Spleen (tissue), 11 donors: Measurements from ENCODE around the gene CUX1. TPM values are rescaled to one million over a fixed set of nuclear protein-coding genes. Genes with fewer than 3 reads are reported as not detected.
A peak's percentile ranks its signal among the peaks of the same experiment; 100 is the strongest.
"Not testable (repeated sequence)": the region's sequence is repeated elsewhere in the genome, so short reads cannot be mapped to it uniquely, and the experiment has no call there.

Experiments
- DNase-seq: peaks from one replicate; pipeline ENCODE4 v3.0.0-alpha.2; 2020
- H3K27ac ChIP-seq, 8 donors: fragments of 200-600 bp; sonication (generic) in 7 of 8; 1 replicate in 4 of 8; 2 replicates in 4 of 8; pipeline versions ENCODE4 v1.5.0 to v1.8.0; 2016 to 2021; ENCODE audit warnings: inconsistent platforms in 4 of 8, mild to moderate bottlenecking in 4 of 8, moderate library complexity in 1 of 8
- H3K27me3 ChIP-seq, 7 donors: fragments of 200-600 bp; sonication (generic) in 6 of 7; replicated peaks in 1 of 7; 1 replicate in 4 of 7; 2 replicates in 3 of 7; pipeline versions ENCODE4 v1.5.0 to v1.8.0; 2016 to 2021; ENCODE audit warnings: inconsistent platforms in 3 of 7, mild to moderate bottlenecking in 1 of 7
- H3K36me3 ChIP-seq, 6 donors: fragments of 200-600 bp; sonication (generic) in 5 of 6; 1 replicate in 4 of 6; 2 replicates in 2 of 6; pipeline versions ENCODE4 v1.5.0 to v1.8.0; 2016 to 2021; ENCODE audit warnings: inconsistent platforms in 2 of 6
- H3K4me1 ChIP-seq, 6 donors: fragments of 200-600 bp; sonication (generic) in 5 of 6; 1 replicate in 3 of 6; 2 replicates in 3 of 6; pipeline versions ENCODE4 v1.5.0 to v1.8.0; 2016 to 2021; ENCODE audit warnings: inconsistent platforms in 3 of 6
- H3K4me3 ChIP-seq, 8 donors: fragments of 200-600 bp; sonication (generic) in 7 of 8; 1 replicate in 4 of 8; 2 replicates in 4 of 8; pipeline versions ENCODE4 v1.5.0 to v1.8.0; 2016 to 2021; ENCODE audit warnings: inconsistent platforms in 4 of 8, mild to moderate bottlenecking in 4 of 8, moderate library complexity in 2 of 8
- H3K9me3 ChIP-seq, 8 donors: fragments of 200-600 bp; sonication (generic) in 7 of 8; 1 replicate in 4 of 8; 2 replicates in 4 of 8; pipeline versions ENCODE4 v1.5.0 to v1.8.0; 2016 to 2021; ENCODE audit warnings: inconsistent platforms in 4 of 8
- POLR2A ChIP-seq, 3 donors: fragments of 450-650 bp; IDR thresholded peaks; one replicate each; pipeline ENCODE4 v1.5.1; 2017; ENCODE audit warnings: antibody characterized with exemption in 3 of 3, mild to moderate bottlenecking in 1 of 3
- POLR2AphosphoS5 ChIP-seq, 3 donors: sonication (generic); formaldehyde crosslinking; IDR thresholded peaks; one replicate each; pipeline ENCODE4 v1.5.1; 2017; ENCODE audit warnings: antibody characterized with exemption in 3 of 3
- WGBS, 5 donors: extraction: QIAGEN DNeasy Blood & Tissue Kit in 3 of 5; methylation state at CpG; one replicate each; pipeline versions ENCODE4 v1.1.5 to v1.1.7; 2013 to 2018; 5-methylcytosine and 5-hydroxymethylcytosine counted together
- intact Hi-C: fragments of 100-400 bp; cut with DNase I; formaldehyde crosslinking; loops from one replicate; pipeline ENCODE4 v1.15.0; 2023; ENCODE audit warnings: low total_unique reads
- polyA plus RNA-seq, 3 donors: library from polyadenylated mRNA; stranded (reverse); fragments of 200-250 nt; gene quantifications; one replicate each; pipeline ENCODE4 v1.2.1, GENCODE V29; 2013
- total RNA-seq, 7 donors: library from RNA; depleted of rRNA in 3 of 7; stranded (reverse); fragments of >200 nt in 3 of 7; fragmentation: NEBNext Ultra II Directional in 4 of 7; extraction: Animal tissue kit (Norgen Biotek cat#: 25700) in 4 of 7; gene quantifications; one replicate each; pipeline versions ENCODE4 v1.1.0 to v1.2.1, GENCODE V29; 2016 to 2021
- TF ChIP-seq, protein P1 (sequence below), 11 experiments: fragments of 200-600 bp in 7 of 11; fragments of 450-650 bp in 4 of 11; sonication (generic) in 4 of 11; IDR thresholded peaks in 8 of 11; conservative IDR thresholded peaks in 3 of 11; 1 replicate in 7 of 11; 2 replicates in 4 of 11; pipeline versions ENCODE4 v1.4.0 to v1.8.0; 2016 to 2021; ENCODE audit warnings: antibody characterized with exemption in 11 of 11, inconsistent platforms in 4 of 11, mild to moderate bottlenecking in 1 of 11
- donor health status: healthy with polysubstance abuse.
- donor health status: DM: no; HTN: no; CAD: no; lungs with moderate emphysema.
- donor health status: DM: no; HTN: no; CAD: no.
- donor health status: Bipolar disorder and iron deficiency.
- donor health status: healthy.
- donor health status: DM: no; HTN: no; CAD: no.
- donor health status: DM: yes; HTN: yes; CAD: no.

CUX1 gene
- total and polyA plus RNA-seq, 10 donors = 9.1 to 95.8 (median 61.9) TPM

GRCh38 chr7:101924171-101924570 is 106.7 kb downstream of the CUX1 start:
- peaks cover 0 to 13% (median 4%) of the 10 kb centered on the region in 6 donors for H3K4me1 ChIP-seq
- H3K4me3 ChIP-seq = no peak overlapping the region
- DNase-seq = peak; percentile 17
- H3K27me3 ChIP-seq = no peaks in the 10 kb centered on the region
- no peak overlapping the region for H3K27ac ChIP-seq
- intact Hi-C loops = no loop called here
- no peak for TF ChIP-seq POLR2A (IDR thresholded peaks at IDR 0.05)
- TF ChIP-seq, protein P1, sequence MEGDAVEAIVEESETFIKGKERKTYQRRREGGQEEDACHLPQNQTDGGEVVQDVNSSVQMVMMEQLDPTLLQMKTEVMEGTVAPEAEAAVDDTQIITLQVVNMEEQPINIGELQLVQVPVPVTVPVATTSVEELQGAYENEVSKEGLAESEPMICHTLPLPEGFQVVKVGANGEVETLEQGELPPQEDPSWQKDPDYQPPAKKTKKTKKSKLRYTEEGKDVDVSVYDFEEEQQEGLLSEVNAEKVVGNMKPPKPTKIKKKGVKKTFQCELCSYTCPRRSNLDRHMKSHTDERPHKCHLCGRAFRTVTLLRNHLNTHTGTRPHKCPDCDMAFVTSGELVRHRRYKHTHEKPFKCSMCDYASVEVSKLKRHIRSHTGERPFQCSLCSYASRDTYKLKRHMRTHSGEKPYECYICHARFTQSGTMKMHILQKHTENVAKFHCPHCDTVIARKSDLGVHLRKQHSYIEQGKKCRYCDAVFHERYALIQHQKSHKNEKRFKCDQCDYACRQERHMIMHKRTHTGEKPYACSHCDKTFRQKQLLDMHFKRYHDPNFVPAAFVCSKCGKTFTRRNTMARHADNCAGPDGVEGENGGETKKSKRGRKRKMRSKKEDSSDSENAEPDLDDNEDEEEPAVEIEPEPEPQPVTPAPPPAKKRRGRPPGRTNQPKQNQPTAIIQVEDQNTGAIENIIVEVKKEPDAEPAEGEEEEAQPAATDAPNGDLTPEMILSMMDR (IDR thresholded peaks at IDR 0.05 in 8 of 11, conservative IDR thresholded peaks at IDR 0.05 in 3 of 11) = no peak
- TF ChIP-seq POLR2AphosphoS5 (IDR thresholded peaks at IDR 0.05) = no peak
- H3K9me3 ChIP-seq = no peaks in the 10 kb centered on the region
- 81 to 90% (median 86%) methylated on average over 9 of the region's 9 CpGs for WGBS, 5 donors
- peaks cover 0 to 33% (median 0%) of the 10 kb centered on the region in 6 donors for H3K36me3 ChIP-seq

DNA sequence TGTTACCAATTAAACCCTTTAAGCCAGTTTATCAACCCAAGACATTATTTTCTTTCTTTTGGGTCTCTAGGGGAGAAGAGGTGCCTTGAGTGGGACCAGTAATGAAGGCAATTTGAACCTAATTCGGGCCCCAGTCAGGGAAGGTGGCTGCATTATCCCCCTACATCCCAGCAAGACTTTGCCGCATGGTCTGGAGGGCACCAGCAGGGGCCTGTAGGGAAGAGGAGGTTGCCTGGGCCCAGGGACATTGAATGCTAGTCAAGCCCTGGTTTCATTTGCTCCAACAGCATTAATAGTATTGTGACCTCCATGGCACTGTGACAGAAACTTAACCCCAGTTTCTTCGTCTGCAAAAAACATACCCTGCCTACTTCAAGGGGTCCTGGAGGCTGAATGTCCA is 108.8 kb downstream of the CUX1 start:
- DNase-seq = peak; percentile 11
- Histone ChIP-seq H3K4me1 (peaks cover 0 to 13% (median 4%) of the 10 kb centered on the region in 6 donors), H3K27ac (no peak overlapping the region), H3K9me3 (no peaks in the 10 kb centered on the region), H3K36me3 (peaks cover 0 to 21% (median 0%) of the 10 kb centered on the region in 6 donors), H3K4me3 (no peak overlapping the region), H3K27me3 (no peaks in the 10 kb centered on the region)
- 90 to 100% (median 95%) methylated on average over 3 of the region's 3 CpGs for WGBS, 5 donors
- TF ChIP-seq POLR2AphosphoS5 (IDR thresholded peaks at IDR 0.05) = no peak
- TF ChIP-seq, protein P1 (IDR thresholded peaks at IDR 0.05 in 8 of 11, conservative IDR thresholded peaks at IDR 0.05 in 3 of 11) = no peak
- intact Hi-C loops = no loop called here

DNA sequence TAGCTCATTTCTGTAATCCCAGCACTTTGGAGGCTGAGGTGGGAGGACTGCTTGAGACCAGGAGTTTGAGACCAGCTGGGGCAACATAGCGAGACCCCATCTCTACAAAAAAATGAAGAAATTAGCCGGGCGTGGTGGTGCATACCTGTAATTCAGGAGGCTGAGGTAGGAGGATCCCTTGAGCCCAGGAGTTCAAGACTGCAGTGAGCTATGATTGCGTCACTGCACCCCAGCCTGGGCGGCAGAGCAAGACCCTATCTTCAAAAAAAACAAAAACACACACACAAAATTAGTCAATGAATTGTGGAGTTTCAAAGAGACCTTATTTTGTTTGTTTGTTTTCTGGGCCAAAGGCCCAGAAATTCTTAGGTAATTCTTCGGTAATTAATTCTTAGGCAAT is 110.0 kb downstream of the CUX1 start:
- no peak for TF ChIP-seq POLR2AphosphoS5 (IDR thresholded peaks at IDR 0.05)
- H3K4me1 ChIP-seq = peaks cover 0 to 13% (median 4%) of the 10 kb centered on the region in 6 donors
- H3K36me3 ChIP-seq = peaks cover 0 to 27% (median 0%) of the 10 kb centered on the region in 6 donors
- intact Hi-C loops = no loop called here
- H3K27ac ChIP-seq = peak overlapping the region in 1 of 8 donors; percentile 31
- H3K9me3 ChIP-seq = no peaks in the 10 kb centered on the region
- no peak overlapping the region for H3K4me3 ChIP-seq
- no peaks in the 10 kb centered on the region for H3K27me3 ChIP-seq
- peak; percentile 22 for DNase-seq
- WGBS, 5 donors = 81 to 95% (median 82%) methylated on average over 6 of the region's 6 CpGs

- TF ChIP-seq POLR2AphosphoS5 (IDR thresholded peaks at IDR 0.05) (no peak), POLR2A (IDR thresholded peaks at IDR 0.05) (no peak)
- TF ChIP-seq, protein P1 (IDR thresholded peaks at IDR 0.05 in 8 of 11, conservative IDR thresholded peaks at IDR 0.05 in 3 of 11) = no peak
- Histone ChIP-seq H3K27ac (peak overlapping the region in 1 of 8 donors; percentile 31), H3K36me3 (peaks cover 0 to 27% (median 0%) of the 10 kb centered on the region in 6 donors), H3K9me3 (no peaks in the 10 kb centered on the region), H3K27me3 (no peaks in the 10 kb centered on the region), H3K4me1 (peaks cover 0 to 13% (median 4%) of the 10 kb centered on the region in 6 donors), H3K4me3 (no peak overlapping the region)
- intact Hi-C loops = no loop called here
- WGBS, 5 donors = 34 to 45% (median 42%) methylated on average over 16 of the region's 16 CpGs
- DNase-seq = peak; percentile 45
Measured at GRCh38 chr7:101927802-101928201, 110.4 kb downstream of the CUX1 start.

DNA sequence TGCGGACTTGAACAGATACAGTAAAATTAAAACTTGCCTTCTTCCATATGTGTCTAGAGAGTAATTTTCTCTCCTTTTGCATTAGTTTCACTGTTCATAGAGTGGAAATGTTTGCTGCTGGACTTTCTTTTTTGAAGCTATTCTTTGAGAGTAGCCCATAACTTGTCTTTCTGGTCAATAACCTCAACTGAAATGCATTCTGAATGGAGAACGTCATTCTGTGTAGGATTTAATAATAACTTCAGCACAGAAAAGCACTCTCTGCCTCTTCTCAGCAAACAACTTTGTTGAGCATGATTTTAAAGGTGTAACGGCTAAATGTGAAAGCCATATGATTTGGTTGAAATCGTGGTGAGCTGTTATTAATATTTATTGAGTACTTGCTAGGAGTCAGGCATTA is 111.8 kb downstream of the CUX1 start:
- H3K36me3 ChIP-seq = peaks cover 0 to 14% (median 0%) of the 10 kb centered on the region in 6 donors
- no peak for DNase-seq
- no peak overlapping the region for H3K4me3 ChIP-seq
- no peaks in the 10 kb centered on the region for H3K9me3 ChIP-seq
- 93 to 94% (median 94%) methylated on average over 4 of the region's 4 CpGs for WGBS, 5 donors
- H3K4me1 ChIP-seq = peaks cover 0 to 26% (median 9%) of the 10 kb centered on the region in 6 donors
- no peaks in the 10 kb centered on the region for H3K27me3 ChIP-seq
- intact Hi-C loops = no loop called here
- no peak overlapping the region for H3K27ac ChIP-seq
- TF ChIP-seq POLR2A (IDR thresholded peaks at IDR 0.05) (no peak), POLR2AphosphoS5 (IDR thresholded peaks at IDR 0.05) (no peak)
- TF ChIP-seq, protein P1 (IDR thresholded peaks at IDR 0.05 in 8 of 11, conservative IDR thresholded peaks at IDR 0.05 in 3 of 11) = no peak

DNA sequence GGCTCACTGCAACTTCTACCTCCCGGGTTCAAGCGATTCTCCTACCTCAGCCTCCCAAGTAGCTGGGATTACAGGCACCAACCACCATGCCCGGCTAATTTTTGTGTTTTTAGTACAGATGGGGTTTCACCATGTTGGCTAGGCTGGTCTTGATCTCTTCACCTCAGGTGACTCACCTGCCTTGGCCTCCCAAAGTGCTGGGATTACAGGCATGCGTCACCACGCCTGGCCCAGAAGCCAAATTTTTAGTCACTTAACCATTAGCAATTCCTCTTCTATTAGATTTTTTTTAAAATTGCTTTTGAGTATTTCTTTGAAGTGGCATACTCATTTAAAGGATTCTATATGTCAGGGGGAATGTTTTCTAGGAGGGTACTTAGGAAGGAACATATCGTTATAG is 112.5 kb downstream of the CUX1 start:
- H3K27me3 ChIP-seq, H3K4me3 ChIP-seq, H3K27ac ChIP-seq, intact Hi-C loops, H3K9me3 ChIP-seq: not testable (repeated sequence)
- Histone ChIP-seq H3K36me3 (peaks cover 0 to 14% (median 0%) of the 10 kb centered on the region in 6 donors), H3K4me1 (peaks cover 0 to 29% (median 11%) of the 10 kb centered on the region in 6 donors)
- DNase-seq = peak; percentile 12
- 96 to 99% (median 97%) methylated on average over 6 of the region's 6 CpGs for WGBS, 5 donors
